SH-SY5Y (cell line): ENCODE data around the gene CDK14.

Source experiments
- GATA2 ChIP-seq: IDR thresholded peaks from 2 replicates; pipeline ENCODE4 v1.6.1; 2011; ENCODE audit warnings: mild to moderate bottlenecking, low read depth, low read length
- GATA3 ChIP-seq: IDR thresholded peaks from 2 replicates; pipeline ENCODE4 v1.6.1; 2011; ENCODE audit warnings: low read depth, mild to moderate bottlenecking, low read length, moderate library complexity

DNA sequence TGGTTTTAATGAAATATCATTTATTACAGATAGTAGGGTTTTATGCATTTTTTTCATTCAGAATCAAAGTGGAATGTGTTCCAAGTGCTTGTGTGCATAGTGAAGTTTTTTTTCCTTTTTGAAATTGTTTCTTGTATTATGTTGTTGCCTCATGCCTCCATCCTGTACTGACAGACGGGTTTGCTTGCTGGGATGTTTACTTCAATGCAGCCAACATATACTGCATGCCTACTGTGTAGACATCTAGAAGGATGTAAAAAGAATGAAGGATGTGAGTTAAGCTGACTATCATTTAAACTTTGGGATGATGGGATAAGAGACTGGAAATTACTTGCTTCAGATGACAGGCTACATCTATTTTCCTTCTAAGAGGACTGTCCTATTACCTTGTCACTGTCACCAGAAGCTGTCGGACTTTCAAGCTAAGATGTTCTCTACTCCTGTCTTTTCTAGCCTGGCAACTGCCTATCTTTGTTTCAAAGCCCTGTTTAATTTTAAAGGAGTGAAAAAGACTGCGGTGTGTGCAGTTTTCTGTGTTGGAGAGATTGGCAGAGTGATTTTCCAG, 243.7 kb downstream of the CDK14 start:
- TF ChIP-seq GATA2: no peak
- no peak for TF ChIP-seq GATA3
